OCI-LY7 (cell line): ENCODE measurements around the gene DHRS1. TPM values are rescaled to one million over a fixed set of nuclear protein-coding genes. Genes with fewer than 3 reads are reported as not detected.

Experiments
- BruUV-seq: library from RNA; stranded (reverse); fragments of 400-500 nt; replicated peaks from 2 replicates; lab custom pipeline; 2021; lab: Mats Ljungman, UMichigan
- CTCF ChIA-PET: fragments of 300-600 bp; sonication (Branson Sonifier 250); formaldehyde crosslinking; loops from one replicate; lab custom pipeline; 2022; ENCODE audit warnings: antibody characterized with exemption; ENCODE audit not compliant: unreplicated experiment; lab: Charles Lee
- POLR2A ChIA-PET: fragments of 300-600 bp; sonication (Branson Sonifier 250); formaldehyde crosslinking; loops from one replicate; lab custom pipeline; 2022; ENCODE audit warnings: antibody characterized with exemption; lab: Charles Lee
- DNase-seq: peaks from one replicate; pipeline ENCODE4 v3.0.0-alpha.2; 2015; ENCODE audit warnings: low spot score
- H2AFZ ChIP-seq: fragments of 200-600 bp; sonication (generic), shearing (Covaris generic); 2 replicates; pipeline ENCODE4 v1.6.1; 2014; ENCODE audit warnings: mild to moderate bottlenecking, antibody characterized with exemption, low read length, moderate library complexity
- H3K27ac ChIP-seq: fragments of 200-600 bp; sonication (generic); 2 replicates; pipeline ENCODE4 v1.5.1; 2014; ENCODE audit warnings: mixed run types, low read depth, mild to moderate bottlenecking, moderate library complexity, low read length, inconsistent platforms; ENCODE audit not compliant: poor library complexity, severe bottlenecking
- H3K36me3 ChIP-seq: fragments of 200-600 bp; sonication (generic); 2 replicates; pipeline ENCODE4 v1.6.1; 2014; ENCODE audit warnings: mild to moderate bottlenecking, antibody characterized with exemption, low read length, moderate library complexity, mixed read lengths; ENCODE audit not compliant: insufficient read depth
- H3K4me1 ChIP-seq: fragments of 200-600 bp; sonication (generic); 2 replicates; pipeline ENCODE4 v1.5.1; 2014; ENCODE audit warnings: mild to moderate bottlenecking, low read length; ENCODE audit not compliant: insufficient read depth, poor library complexity, severe bottlenecking
- H3K4me2 ChIP-seq: fragments of 200-600 bp; sonication (generic); 2 replicates; pipeline ENCODE4 v1.6.1; 2014; ENCODE audit warnings: mild to moderate bottlenecking, low read length
- H3K4me3 ChIP-seq: fragments of 200-600 bp; sonication (generic); 2 replicates; pipeline ENCODE4 v1.5.1; 2014; ENCODE audit warnings: mild to moderate bottlenecking, low read depth, low read length; ENCODE audit not compliant: poor library complexity, severe bottlenecking
- H3K79me2 ChIP-seq: fragments of 200-600 bp; sonication (generic); 2 replicates; pipeline ENCODE4 v1.6.1; 2016; ENCODE audit warnings: low read depth, mild to moderate bottlenecking, low read length, moderate library complexity, mixed read lengths; ENCODE audit not compliant: insufficient read depth
- H3K9me2 ChIP-seq: fragments of 200-600 bp; sonication (generic); 2 replicates; pipeline ENCODE4 v1.6.1; 2016; ENCODE audit warnings: mild to moderate bottlenecking, low read length, mixed read lengths; ENCODE audit not compliant: insufficient read depth
- H3K9me3 ChIP-seq: fragments of 200-600 bp; sonication (generic); 2 replicates; pipeline ENCODE4 v1.6.1; 2014; ENCODE audit warnings: mild to moderate bottlenecking, mixed run types, low read length, mixed read lengths
- H4K20me1 ChIP-seq: fragments of 200-600 bp; sonication (generic); 2 replicates; pipeline ENCODE4 v1.6.1; 2014; ENCODE audit warnings: mild to moderate bottlenecking, antibody characterized with exemption, low read length, moderate library complexity, mixed read lengths; ENCODE audit not compliant: insufficient read depth
- CTCF ChIP-seq: fragments of 200-600 bp; sonication (generic); conservative IDR thresholded peaks from 2 replicates; pipeline ENCODE4 v1.5.1; 2014; ENCODE audit warnings: mild to moderate bottlenecking, antibody characterized with exemption, low read length, moderate library complexity, mixed read lengths
- EZH2phosphoT487 ChIP-seq: fragments of 200-600 bp; sonication (generic); IDR thresholded peaks from 2 replicates; pipeline ENCODE4 v1.6.1; 2018; ENCODE audit warnings: low read depth, borderline replicate concordance, mild to moderate bottlenecking, mixed run types, antibody characterized with exemption, low read length, moderate library complexity, mixed read lengths
- intact Hi-C: fragments of 100-400 bp; cut with micrococcal nuclease; formaldehyde crosslinking; loops from one replicate; pipeline ENCODE4 v1.10.0; 2022; ENCODE audit not compliant: unreplicated experiment
- total RNA-seq, 2 experiments: library from RNA; depleted of rRNA in 1 of 2; stranded (reverse); fragments of >200 nt in 1 of 2; shearing (Covaris generic) in 1 of 2; gene quantifications; 2 replicates each; pipeline ENCODE4 v1.2.3, GENCODE V29; 2014 to 2022

DHRS1 gene
- total RNA-seq, 2 experiments from 2014 or later = 27.4 to 34.9 TPM

- CTCF ChIA-PET = no interaction called here
- H2AFZ ChIP-seq = no peak overlapping the region
- no peak for DNase-seq
- intact Hi-C loops = no loop called here
- POLR2A ChIA-PET = interaction anchor here (0.6 kb wide), 1 partner anchor 939 kb away, joined by 3 read pairs; the partner anchor contains the start of gene PABPN1
- no peak overlapping the region for H3K4me2 ChIP-seq
- no peaks in the 10 kb centered on the region for H4K20me1 ChIP-seq
- H3K36me3 ChIP-seq = no peaks in the 10 kb centered on the region
- no peaks in the 10 kb centered on the region for H3K9me3 ChIP-seq
- no peak overlapping the region for H3K4me3 ChIP-seq
- no peaks in the 10 kb centered on the region for H3K79me2 ChIP-seq
- peaks cover 12% of the 10 kb centered on the region for H3K4me1 ChIP-seq
- H3K27ac ChIP-seq = no peak overlapping the region
- TF ChIP-seq CTCF (no peak), EZH2phosphoT487 (no peak)
- BruUV-seq = no TSS peak
- no peaks in the 10 kb centered on the region for H3K9me2 ChIP-seq
Measured at GRCh38 chr14:24260026-24260779, 39.4 kb downstream of the DHRS1 start.

GRCh38 chr14:24259282-24260025 is 40.1 kb downstream of the DHRS1 start:
- Histone ChIP-seq H3K36me3 (no peaks in the 10 kb centered on the region), H3K4me1 (peaks cover 9% of the 10 kb centered on the region), H3K4me2 (no peak overlapping the region), H3K9me2 (no peaks in the 10 kb centered on the region), H2AFZ (no peak overlapping the region), H3K4me3 (no peak overlapping the region), H3K27ac (no peak overlapping the region), H4K20me1 (no peaks in the 10 kb centered on the region), H3K9me3 (no peaks in the 10 kb centered on the region), H3K79me2 (no peaks in the 10 kb centered on the region)
- BruUV-seq = no TSS peak
- TF ChIP-seq EZH2phosphoT487 (no peak), CTCF (no peak)
- intact Hi-C loops = no loop called here
- ChIA-PET CTCF (interaction anchor here (0.6 kb wide), 1 partner anchor 41 kb away, joined by 3 read pairs; no protein-coding TSS in a partner anchor), POLR2A (no interaction called here)
- no peak for DNase-seq
